DND-41 (cell line): ENCODE results near the gene DPP3.

ENCODE experiments used
- CTCF ChIP-seq: IDR thresholded peaks from 2 replicates; pipeline ENCODE4 v1.5.1; 2012; ENCODE audit warnings: borderline replicate concordance, low read length, moderate library complexity, mild to moderate bottlenecking; ENCODE audit not compliant: poor library complexity, severe bottlenecking; ENCODE audit errors: extremely low read depth
- EZH2 ChIP-seq: IDR thresholded peaks from 3 replicates; pipeline ENCODE4 v1.6.1; 2012; ENCODE audit warnings: borderline replicate concordance, low read depth, mild to moderate bottlenecking, moderate library complexity, low read length, inconsistent platforms; ENCODE audit not compliant: severe bottlenecking

- TF ChIP-seq CTCF (no peak), EZH2 (no peak)
Observed at GRCh38 chr11:66454247-66454646, 26.0 kb upstream of the DPP3 start.
